GM11168 (cell line): Measurements from ENCODE around the gene PAX2.

ENCODE experiments used
- in situ Hi-C: fragments of 300-500 bp; cut with MboI; formaldehyde crosslinking; loops from one replicate; pipeline ENCODE4 v1.12.0; 2022; ENCODE audit warnings: low sequenced_read_pairs; ENCODE audit not compliant: unreplicated experiment

The PAX2 gene

DNA sequence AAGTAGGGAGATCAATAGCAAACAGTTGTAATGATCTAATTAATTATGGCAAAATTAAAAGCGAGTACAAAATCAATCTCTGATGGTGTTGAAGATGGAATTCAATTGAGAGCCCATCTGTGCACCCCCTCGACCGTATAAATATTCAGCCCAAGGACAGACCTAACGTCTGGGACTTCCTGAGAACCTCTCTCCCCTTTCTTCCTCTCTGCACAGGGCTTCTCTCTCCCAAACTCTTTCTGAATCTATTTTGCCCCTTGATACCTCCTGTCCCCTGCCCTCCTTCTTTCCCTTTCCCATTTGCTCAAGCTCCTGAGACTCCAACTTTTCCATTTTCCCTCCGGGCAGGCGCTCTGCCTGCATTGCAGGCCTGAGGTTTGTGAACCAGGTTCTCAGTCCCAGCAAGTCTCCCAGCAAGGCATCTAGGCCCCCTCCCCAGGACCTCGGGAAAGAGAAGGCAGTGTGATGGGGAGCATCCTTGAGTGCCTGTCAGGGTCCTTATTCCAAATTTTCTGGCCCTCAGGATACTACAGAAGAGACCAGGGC lies 8.5 kb upstream of the PAX2 start:
- in situ Hi-C loops = no loop called here

DNA sequence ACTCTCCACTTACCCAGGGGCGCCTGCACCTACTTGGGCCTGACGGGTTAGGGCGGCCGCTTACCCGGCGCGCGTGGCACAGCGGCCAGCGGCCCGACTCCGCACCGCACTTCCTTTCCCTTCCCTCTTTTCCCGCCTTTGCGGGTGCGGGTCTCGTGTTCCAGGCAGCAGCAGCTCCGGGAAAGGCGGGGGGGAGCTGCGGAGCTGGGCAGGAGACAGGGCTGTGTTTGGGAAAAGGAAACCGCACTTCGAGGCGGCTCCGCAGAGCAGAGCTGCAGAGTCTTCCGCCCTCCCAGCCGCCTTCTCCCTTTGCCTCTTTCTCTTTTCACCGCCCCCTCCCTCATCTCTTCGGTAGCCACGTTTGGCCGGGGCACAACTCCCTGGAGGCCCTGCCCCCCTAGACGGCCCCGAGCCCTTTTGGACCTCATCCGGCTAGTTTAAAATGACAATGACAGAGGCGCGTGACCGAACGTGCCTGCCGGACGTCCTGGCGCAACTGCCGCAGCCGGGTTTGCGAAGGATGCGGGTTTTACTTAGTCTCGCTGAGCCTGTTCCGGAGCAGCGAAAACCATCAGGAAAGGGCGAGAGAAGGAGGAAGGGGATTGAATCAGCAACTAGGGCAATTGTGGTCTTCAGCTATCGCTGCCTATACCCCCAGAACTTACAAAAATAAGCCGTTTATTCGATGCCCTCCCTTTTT lies 7.9 kb upstream of the PAX2 start:
- in situ Hi-C loops = no loop called here

DNA sequence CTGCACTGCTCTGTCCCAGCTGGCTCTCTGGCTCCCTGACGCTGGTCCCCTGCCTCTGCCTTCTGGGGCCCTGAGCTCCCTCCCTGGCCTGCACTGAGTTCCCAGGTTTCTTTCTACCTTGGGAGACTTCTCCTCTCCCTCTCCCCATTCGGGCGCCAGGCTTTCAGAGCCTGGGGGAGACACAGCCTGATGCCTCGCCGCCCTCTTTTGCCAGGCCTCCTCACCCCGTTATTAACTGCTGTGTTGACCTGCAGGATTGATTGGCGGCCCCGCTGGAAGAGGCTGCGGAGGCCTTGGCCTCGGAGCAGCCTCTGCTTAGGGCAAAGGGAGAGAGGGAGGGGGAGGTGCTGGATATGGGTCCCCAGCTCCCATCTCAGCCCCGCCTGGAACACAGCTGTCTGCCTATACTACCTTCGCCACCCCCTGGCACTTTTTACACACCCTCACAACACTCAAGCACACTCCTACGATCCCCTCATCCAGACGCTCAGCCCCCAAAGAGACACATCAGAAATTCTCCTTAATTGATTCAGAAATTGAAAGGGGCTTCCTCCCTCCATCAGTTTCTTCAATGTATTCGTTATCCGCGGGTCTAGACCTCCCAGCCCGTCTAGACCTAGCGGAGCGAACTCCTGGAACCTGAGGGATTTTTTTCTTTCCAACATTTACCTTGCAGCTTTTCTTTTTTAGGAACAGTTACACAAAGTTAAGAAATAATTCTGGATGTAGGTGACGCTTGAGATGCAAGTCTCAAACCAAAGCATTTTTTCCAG lies 7.1 kb upstream of the PAX2 start:
- in situ Hi-C loops = no loop called here

DNA sequence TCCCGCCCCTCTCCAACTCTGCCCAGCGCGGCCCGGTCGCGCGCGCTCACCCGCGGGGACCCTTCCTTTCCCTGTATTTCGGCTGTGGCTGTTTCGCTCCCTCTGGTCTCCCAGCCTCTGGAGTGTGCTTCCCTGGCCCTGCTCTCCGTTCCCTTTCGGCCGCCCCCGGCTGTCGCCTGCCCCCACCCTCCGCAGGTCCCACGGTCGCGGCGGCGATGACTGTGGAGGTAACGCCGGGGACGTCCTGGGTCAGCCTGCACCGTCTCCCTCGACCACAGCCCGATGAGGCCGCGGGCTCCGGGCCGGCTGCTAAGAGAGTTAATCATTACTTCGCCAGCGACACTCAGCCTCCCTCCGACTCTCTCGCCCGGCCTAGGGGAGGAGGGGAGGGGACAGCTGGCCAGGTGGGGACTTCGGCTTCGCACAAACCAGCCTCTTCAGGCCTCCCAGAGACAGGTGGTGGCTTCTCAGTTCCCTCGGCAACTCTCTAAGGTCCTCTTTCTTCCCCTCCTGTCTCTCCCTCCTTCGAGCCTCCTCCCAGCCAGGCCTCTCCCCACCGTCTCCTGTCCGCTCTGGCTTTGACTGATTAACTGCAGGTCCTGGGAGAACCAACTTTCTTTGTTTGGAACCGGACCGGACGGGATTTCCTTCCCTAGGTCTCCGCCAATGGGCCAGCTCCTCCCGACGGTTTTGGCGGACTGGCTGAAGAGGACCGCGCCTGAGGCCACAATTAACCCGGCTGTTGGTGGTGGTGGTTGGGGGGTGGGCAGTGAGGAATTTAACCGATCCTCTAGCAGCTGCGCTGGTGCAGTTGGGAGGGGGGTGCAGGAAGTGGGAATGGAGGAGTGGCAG lies 5.6 kb upstream of the PAX2 start:
- in situ Hi-C loops = no loop called here

DNA sequence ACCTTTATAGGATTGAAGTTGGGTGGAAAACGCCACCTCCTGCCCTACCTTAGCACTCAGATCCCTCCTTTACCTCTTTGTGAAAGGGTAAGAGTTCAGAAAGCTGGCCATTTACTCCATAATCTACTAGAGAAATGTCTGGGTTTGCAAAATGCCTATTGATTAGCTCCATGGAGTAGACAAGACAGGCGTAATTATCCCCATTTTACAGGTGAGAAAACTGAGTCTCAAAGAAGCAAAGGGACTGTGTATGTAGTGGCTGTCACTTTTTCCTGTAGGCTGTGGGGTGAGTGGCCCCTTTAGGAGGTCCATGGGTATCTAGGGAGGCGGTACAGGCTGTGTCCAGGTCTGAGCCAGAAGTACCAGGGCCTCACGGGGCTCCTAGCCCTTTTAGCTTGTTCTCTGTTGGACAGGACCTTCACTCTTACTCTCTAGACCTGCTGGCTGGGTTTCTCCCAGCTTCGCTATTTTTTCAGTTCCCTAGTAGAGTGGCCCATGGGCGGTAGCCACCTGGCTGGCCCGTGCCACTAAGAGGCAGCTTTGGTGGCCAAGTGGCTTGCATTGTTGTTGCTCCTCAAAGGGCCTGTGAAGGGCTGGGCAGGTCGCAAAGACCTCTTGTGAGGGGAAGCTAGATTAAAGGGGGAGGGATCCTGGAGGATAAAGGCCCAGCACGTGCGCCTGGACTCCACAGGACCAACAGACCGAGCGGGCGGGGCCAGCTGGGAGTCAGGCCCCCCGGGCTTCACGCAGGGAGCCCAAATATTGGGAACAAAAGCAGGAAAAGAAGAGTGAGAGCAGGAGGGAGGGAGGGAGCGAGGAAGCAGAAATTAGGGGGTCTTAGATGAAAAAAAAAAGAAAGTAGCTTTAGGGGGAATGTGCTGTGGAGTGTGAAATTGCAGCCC lies 4.7 kb upstream of the PAX2 start:
- in situ Hi-C loops = no loop called here

DNA sequence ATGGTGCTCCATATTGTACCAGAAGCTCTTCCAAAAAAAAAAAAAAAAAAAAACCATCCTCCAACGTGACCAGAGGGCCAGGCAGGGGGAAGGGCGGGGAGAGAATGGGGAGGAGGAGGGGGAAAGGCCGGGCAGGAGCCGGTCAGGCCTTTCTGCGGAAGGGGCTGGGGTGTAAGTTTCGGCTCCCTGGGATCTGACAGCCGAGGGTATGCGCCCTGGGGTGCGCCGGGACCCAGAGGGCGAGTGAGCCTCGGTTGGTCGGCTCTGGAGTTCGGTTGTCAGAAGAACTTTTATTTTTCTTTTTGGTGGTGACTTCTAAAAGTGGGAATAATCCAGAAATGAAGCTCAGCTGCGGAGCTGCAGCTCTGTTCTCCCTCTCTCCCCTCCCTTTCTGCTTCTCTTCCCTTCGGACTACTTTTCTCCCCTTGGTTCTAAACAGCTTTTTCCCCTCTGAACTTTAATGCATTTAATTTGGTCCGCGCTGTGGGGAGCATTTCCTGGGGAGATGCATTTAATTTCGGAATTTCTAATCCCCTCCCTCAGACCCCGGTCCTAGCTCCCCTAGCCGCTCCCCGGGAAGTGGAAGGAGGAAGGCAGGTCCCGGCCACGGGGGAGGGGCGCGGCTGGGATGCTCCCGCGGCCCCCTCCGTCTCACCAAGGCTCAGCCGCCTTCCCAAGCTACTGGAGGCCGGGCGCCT lies 3.9 kb upstream of the PAX2 start:
- in situ Hi-C loops = no loop called here

DNA sequence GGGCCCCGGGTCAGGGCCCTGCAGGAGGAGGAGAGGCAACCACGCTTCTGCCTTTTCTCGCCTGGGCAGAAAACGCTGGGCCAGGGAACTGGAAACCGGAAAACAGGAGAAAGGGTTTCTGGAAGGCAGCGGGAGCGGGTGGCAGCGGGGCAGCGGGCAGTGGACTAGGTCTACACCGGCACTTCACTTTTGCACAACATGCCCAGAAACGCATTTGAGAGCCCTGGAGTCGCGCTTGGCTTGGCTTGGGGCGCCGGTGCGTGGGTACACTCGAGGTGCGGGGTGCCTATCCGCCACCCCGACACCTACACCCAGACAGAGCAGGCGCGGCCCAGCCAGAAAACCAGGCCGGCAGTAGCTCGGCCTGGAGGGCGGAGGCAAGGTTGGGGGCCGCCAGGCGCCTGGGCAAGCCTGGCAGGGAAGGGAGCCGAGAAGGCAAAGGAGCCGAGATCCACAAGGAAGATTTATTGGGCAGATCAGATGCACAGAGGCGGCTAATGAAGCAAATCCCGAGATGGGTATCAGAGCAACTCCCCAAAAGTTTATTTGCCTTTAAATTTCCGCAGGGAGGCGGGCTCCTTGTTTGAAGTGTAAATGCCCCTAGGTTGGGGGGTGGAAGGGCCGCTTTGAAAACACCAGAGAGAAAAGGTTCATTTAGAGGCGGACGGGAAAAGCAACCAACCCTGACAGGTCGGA lies 3.2 kb upstream of the PAX2 start:
- in situ Hi-C loops = no loop called here

DNA sequence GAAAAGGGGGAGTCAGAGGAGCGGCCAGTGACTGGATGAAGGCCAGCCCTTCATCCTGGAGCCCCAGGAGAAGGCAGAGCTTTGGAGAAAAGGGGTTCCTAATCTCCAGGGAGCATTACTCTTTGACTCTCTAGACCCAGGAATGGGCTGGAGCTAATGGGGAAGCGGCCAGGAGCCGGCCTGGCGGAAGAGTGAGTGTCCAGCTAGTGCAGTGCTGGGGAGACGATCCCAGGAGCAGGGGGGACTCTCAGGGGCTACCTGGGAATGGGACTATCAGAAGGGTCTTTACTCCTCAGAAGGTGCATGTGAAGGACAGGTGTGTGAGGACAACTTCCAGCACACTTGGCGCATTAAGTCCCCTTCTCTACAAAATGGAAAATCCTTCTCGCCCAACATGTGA lies 2.4 kb upstream of the PAX2 start:
- in situ Hi-C loops = no loop called here

DNA sequence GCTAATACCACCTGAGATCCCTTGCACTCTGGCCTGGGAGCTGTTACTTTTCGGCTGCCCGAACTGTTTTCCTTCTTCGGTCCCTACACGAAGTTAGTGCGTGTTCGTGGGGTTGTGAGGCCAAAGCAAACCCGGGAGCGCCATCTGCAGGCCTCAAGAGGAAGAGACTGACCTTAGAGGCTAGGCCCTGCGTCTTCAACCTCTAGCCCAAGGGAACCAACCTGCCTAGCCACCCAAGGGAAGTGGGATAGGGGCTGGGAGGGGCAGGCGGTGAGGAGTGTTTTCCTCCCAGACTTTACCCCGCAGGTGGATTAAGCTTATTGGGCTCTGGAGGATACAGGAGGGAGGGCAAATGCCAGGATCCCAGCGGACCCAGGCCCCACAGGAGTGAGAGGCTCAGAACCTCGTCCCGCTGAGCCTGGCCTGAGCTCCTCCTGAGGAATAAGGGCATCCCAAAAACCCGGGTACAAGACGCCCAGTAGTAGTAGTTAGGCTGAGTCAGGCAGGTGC lies 1.7 kb upstream of the PAX2 start:
- in situ Hi-C loops = no loop called here

DNA sequence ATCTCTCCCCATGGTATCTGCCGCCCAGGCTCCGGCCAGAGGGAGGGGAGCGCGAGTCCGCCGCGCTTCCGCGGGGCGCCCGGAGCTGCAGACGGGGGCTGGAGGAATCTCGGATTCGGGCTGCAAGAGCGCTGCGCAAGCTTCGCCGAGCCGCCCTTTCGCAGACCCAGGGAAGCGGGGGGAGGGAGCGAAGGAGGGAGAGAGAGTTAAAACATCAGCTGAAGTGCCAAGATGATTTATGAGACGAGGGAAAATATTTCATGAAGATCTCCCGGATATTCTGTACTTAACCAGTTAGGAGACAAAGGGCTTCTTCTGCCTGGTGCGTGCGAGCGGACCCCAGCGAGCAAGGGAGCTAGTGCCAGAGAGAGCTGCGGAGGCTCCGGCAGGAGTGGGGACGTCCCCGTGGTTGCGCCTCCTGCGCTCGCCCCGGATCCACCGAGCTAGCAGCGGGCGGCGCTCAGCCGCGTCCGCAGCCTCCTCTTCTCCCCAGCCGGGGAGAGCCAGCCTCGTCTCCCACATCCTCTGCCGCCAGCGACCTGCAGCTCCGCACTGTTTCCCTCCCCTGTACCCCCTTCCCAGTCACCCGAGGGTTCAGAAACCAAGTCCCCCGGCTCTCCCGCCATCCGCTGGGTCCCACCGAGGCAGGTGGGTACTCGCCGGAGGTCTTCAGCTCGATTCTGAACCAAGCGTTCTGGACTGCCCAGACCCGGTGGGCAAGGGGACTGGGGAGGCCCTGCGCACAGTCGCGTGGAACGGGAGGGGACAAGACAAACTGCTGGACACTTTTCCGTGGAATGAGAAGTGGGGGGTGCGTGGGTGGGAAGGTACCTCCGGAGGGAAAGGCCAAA lies 1.0 kb upstream of the PAX2 start:
- in situ Hi-C loops = no loop called here

DNA sequence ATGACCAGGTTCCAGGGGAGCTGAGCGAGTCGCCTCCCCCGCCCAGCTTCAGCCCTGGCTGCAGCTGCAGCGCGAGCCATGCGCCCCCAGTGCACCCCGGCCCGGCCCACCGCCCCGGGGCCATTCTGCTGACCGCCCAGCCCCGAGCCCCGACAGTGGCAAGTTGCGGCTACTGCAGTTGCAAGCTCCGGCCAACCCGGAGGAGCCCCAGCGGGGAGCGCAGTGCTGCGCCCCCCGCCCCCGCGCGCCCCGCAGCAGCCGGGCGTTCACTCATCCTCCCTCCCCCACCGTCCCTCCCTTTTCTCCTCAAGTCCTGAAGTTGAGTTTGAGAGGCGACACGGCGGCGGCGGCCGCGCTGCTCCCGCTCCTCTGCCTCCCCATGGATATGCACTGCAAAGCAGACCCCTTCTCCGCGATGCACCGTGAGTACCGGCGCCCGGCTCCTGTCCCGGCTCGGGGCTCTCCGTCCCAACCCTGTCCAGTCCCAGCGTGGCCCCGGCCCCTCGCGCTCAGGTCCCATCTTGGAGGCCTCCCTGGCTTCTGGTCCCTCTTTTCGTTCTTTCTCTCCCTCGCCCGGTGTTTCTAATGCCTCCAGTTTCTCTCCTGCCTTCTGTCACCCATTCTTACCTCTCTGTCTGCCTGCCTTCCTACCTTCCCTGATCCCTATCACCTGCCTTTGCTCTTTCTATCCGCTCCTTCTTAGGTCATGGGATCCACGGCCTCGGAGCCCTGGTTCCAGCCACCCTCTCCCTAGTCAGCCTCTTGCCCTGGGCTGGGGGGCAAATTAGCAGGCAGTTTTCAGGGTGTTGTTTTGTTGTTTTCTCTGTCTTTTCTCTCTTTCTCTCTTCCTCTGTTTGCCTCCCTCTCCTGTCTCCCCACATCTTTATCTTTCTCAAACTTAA lies 751 bp downstream of the PAX2 start:
- in situ Hi-C loops = no loop called here

DNA sequence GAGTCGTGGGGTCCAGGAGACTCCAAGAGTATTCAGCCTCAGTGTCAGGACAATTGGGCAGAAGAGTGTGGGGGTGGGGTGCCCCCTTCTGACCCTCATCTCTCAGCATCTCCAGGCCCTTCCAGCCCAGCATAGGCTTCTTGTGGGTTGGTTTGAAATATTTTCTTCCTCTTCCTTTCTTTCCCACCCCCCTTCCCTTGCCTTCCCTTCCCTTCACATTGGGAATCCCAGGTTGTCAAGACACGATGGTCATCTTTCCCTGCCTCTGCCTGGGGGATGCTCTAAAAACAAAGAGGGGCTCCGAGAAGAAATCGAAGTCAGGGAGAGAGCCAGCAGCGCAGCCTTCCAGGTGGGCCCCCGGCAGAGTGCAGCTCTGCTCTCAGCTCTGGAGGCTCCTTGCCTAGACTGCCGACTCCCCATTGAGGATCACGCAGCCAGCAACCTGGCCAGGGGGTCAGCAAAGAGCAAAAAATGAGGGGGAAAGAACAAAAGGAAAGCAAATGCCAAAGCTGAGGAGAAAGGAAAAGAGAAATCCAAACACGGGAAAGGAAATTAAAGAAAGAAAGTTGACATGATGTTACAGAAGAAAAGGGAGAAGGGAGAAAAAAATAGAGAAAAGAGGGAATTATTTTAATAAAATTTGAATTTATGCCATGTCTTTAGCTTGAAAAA lies 1.5 kb downstream of the PAX2 start:
- in situ Hi-C loops = no loop called here

DNA sequence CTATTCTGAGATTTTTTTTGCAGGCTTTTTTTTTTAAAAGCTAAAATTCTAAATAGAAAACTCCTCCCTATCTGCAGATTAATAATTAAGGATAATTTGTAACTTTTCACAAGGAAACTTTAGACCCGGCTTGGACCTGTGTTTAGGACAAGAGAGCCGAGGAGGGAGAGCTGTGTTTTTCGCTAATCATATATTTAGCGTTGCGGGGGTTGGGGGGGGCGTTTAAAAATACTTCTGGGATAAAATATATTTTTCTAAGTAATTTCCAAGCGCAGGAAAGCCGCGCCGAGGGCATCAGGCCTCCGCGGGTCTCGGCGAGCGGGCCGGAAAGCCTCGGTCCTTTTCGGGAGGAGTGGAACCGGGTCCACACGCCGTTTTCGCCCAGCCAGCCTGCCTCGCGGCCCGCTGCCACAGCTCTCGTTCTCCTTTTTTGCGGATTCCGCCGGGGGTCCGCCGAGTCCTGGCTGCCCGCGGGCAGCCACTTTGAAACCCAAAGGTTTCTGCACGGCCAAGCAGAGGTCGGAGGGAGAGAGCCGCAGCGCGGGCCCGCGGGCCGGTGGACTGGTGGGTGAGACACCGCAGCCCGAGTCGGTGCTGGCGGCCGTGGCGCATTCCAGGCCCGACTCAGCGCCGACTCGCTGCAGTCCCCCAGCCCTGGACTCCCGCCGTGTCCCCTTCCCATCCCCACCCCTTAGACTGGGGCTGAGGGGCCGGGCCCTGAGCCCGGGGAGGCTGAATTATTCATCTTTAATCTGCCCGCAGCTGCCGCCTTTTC lies 2.3 kb downstream of the PAX2 start:
- in situ Hi-C loops = no loop called here

DNA sequence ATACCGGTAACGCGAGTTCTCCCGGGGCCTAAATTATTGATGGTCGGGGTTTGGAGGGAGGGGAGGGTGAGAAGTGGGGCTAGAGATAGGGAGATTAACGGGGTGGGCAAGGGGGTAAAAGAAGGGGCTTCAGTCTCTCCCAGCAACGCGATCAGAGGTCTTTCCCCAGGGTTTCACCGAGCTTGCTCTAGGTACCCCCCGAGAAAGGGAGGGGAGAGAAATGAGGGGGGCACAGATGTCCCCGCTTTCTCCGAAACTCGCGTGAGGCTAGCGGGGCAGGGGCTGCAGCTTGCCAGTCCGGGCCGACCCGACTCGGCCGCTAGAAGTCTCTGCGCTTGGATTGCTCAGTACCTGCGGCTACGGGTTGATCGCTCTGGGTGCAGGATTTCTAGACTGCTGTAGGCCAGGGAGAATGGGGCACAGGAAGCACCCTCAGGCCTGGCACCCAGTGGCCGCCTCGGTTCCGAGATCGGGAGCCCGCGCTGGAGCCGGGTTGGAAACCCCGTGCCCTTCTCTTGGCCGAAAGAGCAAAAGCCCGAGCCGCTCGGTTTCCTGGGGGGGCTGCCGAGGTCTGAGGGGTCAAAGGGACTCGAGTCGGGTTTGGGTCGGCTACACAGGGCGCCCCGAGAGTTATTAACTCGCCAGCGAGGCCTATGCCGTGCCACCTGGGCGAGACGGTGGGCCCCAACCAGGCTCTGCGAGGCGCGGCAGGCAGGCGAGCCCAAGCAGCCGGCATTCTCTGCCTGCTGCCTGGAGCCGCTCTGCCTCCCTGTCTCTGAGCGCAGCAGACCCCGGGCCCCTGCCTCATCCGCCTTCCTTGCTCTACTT lies 3.1 kb downstream of the PAX2 start:
- in situ Hi-C loops = no loop called here

DNA sequence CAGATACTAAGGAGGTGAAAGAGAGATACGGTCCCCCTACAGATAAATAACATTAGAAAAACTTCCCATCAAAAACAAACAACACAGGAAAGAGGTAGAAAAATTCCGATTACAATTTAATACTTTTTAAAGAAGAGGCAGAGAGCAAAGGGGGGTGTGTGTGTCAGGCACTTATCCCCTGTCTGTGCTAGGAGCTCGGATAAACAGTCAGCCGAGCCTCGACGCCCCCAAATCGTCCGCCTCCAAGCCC lies 3.6 kb downstream of the PAX2 start:
- in situ Hi-C loops = no loop called here
